Neural cell (in vitro differentiated cells): Measurements from ENCODE around the gene PMCH. TPM values are rescaled to one million over a fixed set of nuclear protein-coding genes. Genes with fewer than 3 reads are reported as not detected.
"Not testable (repeated sequence)": the region's sequence is repeated elsewhere in the genome, so short reads cannot be mapped to it uniquely, and the experiment has no call there.

Experiments used
- H2AFZ ChIP-seq: fragments of 200-600, 300-800 bp; sonication (generic), shearing (Covaris generic); 2 replicates; pipeline ENCODE4 v1.6.0; 2014; ENCODE audit warnings: low read depth, mild to moderate bottlenecking, antibody characterized with exemption, low read length, moderate library complexity
- H3F3A ChIP-seq: fragments of 200-600 bp; shearing (Covaris generic); 2 replicates; pipeline ENCODE4 v1.6.1; 2016; ENCODE audit warnings: mild to moderate bottlenecking, moderate library complexity, mixed read lengths, antibody characterized with exemption, low read length; ENCODE audit not compliant: insufficient read depth, poor library complexity, severe bottlenecking
- H3K27ac ChIP-seq: fragments of 200-600, 300-800 bp; sonication (generic), shearing (Covaris generic); 2 replicates; pipeline ENCODE4 v1.5.1; 2014; ENCODE audit warnings: mild to moderate bottlenecking, low read length, moderate library complexity
- H3K27me3 ChIP-seq: fragments of 300-800, 200-600 bp; sonication (generic), shearing (Covaris generic); 2 replicates; pipeline ENCODE4 v1.6.0; 2014; ENCODE audit warnings: mild to moderate bottlenecking, low read depth, low read length, moderate library complexity; ENCODE audit not compliant: insufficient read depth
- H3K36me3 ChIP-seq: fragments of 300-800, 200-600 bp; sonication (generic), shearing (Covaris generic); 2 replicates; pipeline ENCODE4 v1.5.1; 2014; ENCODE audit warnings: mild to moderate bottlenecking, antibody characterized with exemption, low read length, moderate library complexity; ENCODE audit not compliant: insufficient read depth
- H3K4me2 ChIP-seq: fragments of 300-800, 200-600 bp; sonication (generic), shearing (Covaris generic); 2 replicates; pipeline ENCODE4 v1.6.0; 2014; ENCODE audit warnings: mild to moderate bottlenecking, low read length
- H3K4me3 ChIP-seq: fragments of 300-800, 200-600 bp; sonication (generic), shearing (Covaris generic); 2 replicates; pipeline ENCODE4 v1.5.1; 2014; ENCODE audit warnings: mild to moderate bottlenecking, low read length, moderate library complexity
- H3K79me2 ChIP-seq: fragments of 200-600 bp; shearing (Covaris generic); replicated peaks from 2 replicates; pipeline ENCODE4 v1.6.0; 2014; ENCODE audit warnings: mild to moderate bottlenecking, low read length, moderate library complexity; ENCODE audit not compliant: insufficient read depth
- H3K9ac ChIP-seq: fragments of 300-800, 200-600 bp; sonication (generic), shearing (Covaris generic); 2 replicates; pipeline ENCODE4 v1.6.1; 2016; ENCODE audit warnings: mild to moderate bottlenecking, low read length, mixed read lengths
- H3K9me2 ChIP-seq: fragments of 200-600 bp; shearing (Covaris generic); 2 replicates; pipeline ENCODE4 v1.6.1; 2016; ENCODE audit warnings: mild to moderate bottlenecking, low read length, mixed read lengths; ENCODE audit not compliant: insufficient read depth
- H3K9me3 ChIP-seq: fragments of 200-600, 300-800 bp; sonication (generic), shearing (Covaris generic); 2 replicates; pipeline ENCODE4 v1.6.1; 2016; ENCODE audit warnings: mild to moderate bottlenecking, mixed run types, low read length, moderate library complexity, mixed read lengths
- H4K20me1 ChIP-seq: fragments of 200-600 bp; shearing (Covaris generic); 2 replicates; pipeline ENCODE4 v1.6.1; 2016; ENCODE audit warnings: mild to moderate bottlenecking, mixed run types; ENCODE audit not compliant: insufficient read depth
- CTCF ChIP-seq: fragments of 450-650 bp; IDR thresholded peaks from 2 replicates; pipeline ENCODE4 v1.5.1; 2014; ENCODE audit warnings: antibody characterized with exemption, mild to moderate bottlenecking, moderate library complexity; ENCODE audit not compliant: poor library complexity, severe bottlenecking
- EP300 ChIP-seq: fragments of 450-650 bp; conservative IDR thresholded peaks from 2 replicates; pipeline ENCODE4 v1.6.1; 2014; ENCODE audit warnings: antibody characterized with exemption, mild to moderate bottlenecking, moderate library complexity; ENCODE audit not compliant: poor library complexity, severe bottlenecking
- EZH2 ChIP-seq: fragments of 200-600, 300-800 bp; shearing (Covaris generic), sonication (generic); IDR thresholded peaks from 2 replicates; pipeline ENCODE4 v1.6.1; 2014; ENCODE audit warnings: antibody characterized with exemption, low read length, borderline replicate concordance, mild to moderate bottlenecking; ENCODE audit not compliant: insufficient read depth, poor library complexity, severe bottlenecking
- MXI1 ChIP-seq: fragments of 450-650 bp; conservative IDR thresholded peaks from 2 replicates; pipeline ENCODE4 v1.6.1; 2014; ENCODE audit warnings: antibody characterized with exemption, mild to moderate bottlenecking; ENCODE audit not compliant: poor library complexity, severe bottlenecking
- POLR2AphosphoS5 ChIP-seq: IDR thresholded peaks from 2 replicates; pipeline ENCODE4 v1.6.1; 2012
- RAD21 ChIP-seq: fragments of 450-650 bp; conservative IDR thresholded peaks from 2 replicates; pipeline ENCODE4 v1.6.1; 2014; ENCODE audit warnings: antibody characterized with exemption, mild to moderate bottlenecking, moderate library complexity
- REST ChIP-seq: IDR thresholded peaks from 2 replicates; pipeline ENCODE4 v1.6.1; 2012; ENCODE audit warnings: borderline replicate concordance
- SMC3 ChIP-seq: fragments of 450-650 bp; conservative IDR thresholded peaks from 2 replicates; pipeline ENCODE4 v1.6.1; 2014; ENCODE audit warnings: antibody characterized with exemption, mild to moderate bottlenecking, moderate library complexity; ENCODE audit not compliant: poor library complexity
- TAF1 ChIP-seq: IDR thresholded peaks from 2 replicates; pipeline ENCODE4 v1.6.1; 2012; ENCODE audit warnings: low read depth
- polyA plus RNA-seq: library from polyadenylated mRNA; depleted of rRNA; stranded (reverse); fragments of >200 nt; gene quantifications from 2 replicates; pipeline ENCODE4 v1.2.3, GENCODE V29; 2014

PMCH gene
- polyA plus RNA-seq, 1 donor from 2014 or later: not detected

DNA sequence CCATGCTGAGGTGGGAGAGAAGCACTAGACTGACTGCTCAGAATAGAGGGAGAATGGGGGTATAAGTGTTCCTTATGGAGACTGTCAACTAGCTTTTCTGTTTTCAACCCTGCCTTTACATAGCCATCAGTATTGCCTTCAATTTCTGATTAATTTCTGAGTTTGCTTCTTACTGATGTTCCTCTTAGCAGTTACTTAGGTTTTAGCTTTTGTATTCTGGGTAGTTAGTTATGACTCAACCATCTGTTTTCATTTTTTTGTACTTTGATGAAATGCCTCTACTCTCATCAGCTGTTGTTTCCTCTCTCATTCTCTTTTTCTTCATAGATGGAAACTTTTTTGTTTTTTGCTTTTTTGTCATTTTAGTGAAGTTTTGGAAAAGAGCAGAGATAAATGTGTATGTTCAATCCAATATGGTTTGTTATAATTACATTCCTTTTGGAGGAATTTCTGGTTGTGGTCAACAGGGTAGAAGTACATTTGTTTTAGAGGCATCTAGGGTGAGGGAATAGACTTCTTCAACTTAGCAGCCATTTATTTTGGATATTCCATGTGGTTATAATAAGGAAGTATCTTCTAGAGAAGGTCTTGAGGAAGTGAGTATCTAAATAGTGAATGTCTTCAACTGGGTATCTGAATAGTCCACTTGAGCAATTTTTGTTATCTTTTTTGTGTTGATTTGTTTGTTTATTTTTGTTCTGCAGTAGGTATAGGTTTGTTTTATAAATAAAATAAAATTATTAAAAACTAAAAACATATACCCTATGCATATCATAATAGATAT is 29.6 kb downstream of the PMCH start:
- no peaks in the 10 kb centered on the region for H3K27me3 ChIP-seq
- H3K27ac ChIP-seq: no peak overlapping the region
- no peak overlapping the region for H3K4me2 ChIP-seq
- no peak for TF ChIP-seq MXI1
- no peak for TF ChIP-seq SMC3
- no peak for TF ChIP-seq EP300
- no peak for TF ChIP-seq TAF1
- no peak for TF ChIP-seq CTCF
- TF ChIP-seq POLR2AphosphoS5: no peak
- no peak for TF ChIP-seq REST
- no peak for TF ChIP-seq EZH2
- no peak for TF ChIP-seq RAD21
- no peaks in the 10 kb centered on the region for H3K36me3 ChIP-seq
- H2AFZ ChIP-seq: no peak overlapping the region
- H3K9ac ChIP-seq: no peak overlapping the region
- H3K79me2 ChIP-seq: no peaks in the 10 kb centered on the region
- no peaks in the 10 kb centered on the region for H3K9me2 ChIP-seq
- H4K20me1 ChIP-seq: no peaks in the 10 kb centered on the region
- H3F3A ChIP-seq: no peaks in the 10 kb centered on the region
- H3K9me3 ChIP-seq: no peaks in the 10 kb centered on the region
- no peak overlapping the region for H3K4me3 ChIP-seq

DNA sequence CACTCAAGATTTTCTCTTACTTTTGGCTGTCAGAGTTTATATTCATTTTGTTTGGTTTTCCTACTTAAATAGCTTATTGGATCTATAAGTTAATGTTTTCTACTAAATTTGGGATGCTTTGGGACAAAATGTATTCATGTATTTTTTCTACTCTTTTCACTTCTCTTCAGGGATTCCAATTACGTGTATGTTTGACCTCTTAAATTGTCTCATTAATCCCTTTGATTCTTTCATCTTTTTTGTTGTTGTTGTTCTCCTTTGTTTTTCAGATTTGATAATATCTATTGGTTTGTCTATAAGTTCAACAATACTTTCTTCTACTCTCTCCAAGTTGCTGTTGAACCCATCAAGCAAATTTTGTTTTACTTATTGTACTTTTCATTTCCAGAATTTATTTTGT is 34.2 kb downstream of the PMCH start:
- Histone ChIP-seq H3K9me2 (no peaks in the 10 kb centered on the region), H2AFZ (no peak overlapping the region), H3K9ac (no peak overlapping the region), H3K36me3 (no peaks in the 10 kb centered on the region), H3K4me3 (no peak overlapping the region), H3K4me2 (no peak overlapping the region), H3K27me3 (no peaks in the 10 kb centered on the region), H3K9me3 (no peaks in the 10 kb centered on the region), H4K20me1 (no peaks in the 10 kb centered on the region), H3K27ac (no peak overlapping the region), H3K79me2 (no peaks in the 10 kb centered on the region), H3F3A (no peaks in the 10 kb centered on the region)
- TF ChIP-seq REST: no peak
- TF ChIP-seq SMC3: no peak
- no peak for TF ChIP-seq POLR2AphosphoS5
- no peak for TF ChIP-seq TAF1
- TF ChIP-seq EP300: no peak
- TF ChIP-seq MXI1: no peak
- TF ChIP-seq CTCF: no peak
- no peak for TF ChIP-seq RAD21
- TF ChIP-seq EZH2: no peak

DNA sequence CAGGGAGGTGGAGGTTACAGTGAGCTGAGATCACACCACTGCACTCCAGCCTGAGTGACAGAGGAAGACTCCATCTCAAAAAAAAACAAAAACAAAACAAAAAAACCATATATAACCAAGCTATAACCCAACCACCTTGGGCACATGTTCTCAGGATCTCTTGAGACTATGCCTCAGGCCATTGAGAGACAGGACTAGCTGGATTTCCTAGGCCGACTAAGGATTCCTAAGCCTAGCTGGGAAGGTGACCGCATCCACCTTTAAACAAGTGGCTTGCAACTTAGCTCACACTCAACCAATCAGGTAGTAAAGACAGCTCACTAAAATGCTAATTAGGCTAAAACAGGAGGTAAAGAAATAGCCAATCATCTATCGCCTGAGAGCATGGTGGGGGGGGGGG is 42.4 kb downstream of the PMCH start:
- H3K27ac ChIP-seq, H3K9me3 ChIP-seq, H4K20me1 ChIP-seq, H3K9me2 ChIP-seq, H3K4me2 ChIP-seq, H3K36me3 ChIP-seq, H2AFZ ChIP-seq, H3K9ac ChIP-seq, H3K27me3 ChIP-seq, H3K79me2 ChIP-seq, H3K4me3 ChIP-seq, H3F3A ChIP-seq: not testable (repeated sequence)
